Measurements from ENCODE around the gene KLK10. TPM values are rescaled to one million over a fixed set of nuclear protein-coding genes. Genes with fewer than 3 reads are reported as not detected.

The KLK10 gene
- total RNA-seq: not detected in 2 replicates

GRCh38 chr19:51019544-51019925 lies at the start of gene KLK10:
KLK10 (minus strand) TSS chr19:51019709; CDS start chr19:51019130, 579 bp downstream.

GRCh38 chr19:51064534-51065220 lies 45.2 kb upstream of the KLK10 start, which contains the start of gene KLK13:
KLK13 (minus strand) TSS chr19:51065092; CDS start chr19:51065067, 25 bp downstream.

GRCh38 chr19:51034704-51035103 lies 15.2 kb upstream of the KLK10 start, which contains the start of gene KLK12:
KLK12 (minus strand) TSS chr19:51035002; CDS start chr19:51034621, 381 bp downstream.

GRCh38 chr19:51026554-51026831 lies 7.0 kb upstream of the KLK10 start, which contains the start of gene KLK11:
KLK11 (minus strand) TSS chr19:51026616; CDS start chr19:51025631, 985 bp downstream.

GRCh38 chr19:51001515-51001914 lies 18.0 kb downstream of the KLK10 start, which contains the start of gene KLK8:
KLK8 (minus strand) TSS chr19:51001604; CDS start chr19:51001167, 437 bp downstream.

GRCh38 chr19:50983625-50984292 lies 35.8 kb downstream of the KLK10 start, which contains the start of gene KLK7:
KLK7 (minus strand) TSS chr19:50983917; CDS start chr19:50982399, 1,518 bp downstream.

GRCh38 chr19:50969413-50969760 lies 50.1 kb downstream of the KLK10 start, which contains the start of gene KLK6:
KLK6 (minus strand) TSS chr19:50969591; CDS start chr19:50968104, 1,487 bp downstream.

Other genes starting within 250 kb of the KLK10 start
- gene GPR32, start 249.2 kb downstream of the KLK10 start, total RNA-seq: not detected in 2 replicates
- gene ACP4, start 229.3 kb downstream of the KLK10 start, total RNA-seq: not detected in 2 replicates
- gene KLK1, start 195.9 kb downstream of the KLK10 start, total RNA-seq: not detected in 2 replicates
- gene KLK15, start 186.1 kb downstream of the KLK10 start, total RNA-seq: not detected in 2 replicates
- gene KLK3, start 164.8 kb downstream of the KLK10 start, total RNA-seq: not detected in 2 replicates
- not detected in 2 replicates for gene KLK2, start 146.3 kb downstream of the KLK10 start, total RNA-seq
- gene KLK4, start 108.3 kb downstream of the KLK10 start, total RNA-seq: not detected in 2 replicates
- not detected in 2 replicates for gene KLK5, start 66.7 kb downstream of the KLK10 start, total RNA-seq
- gene KLK6, start 50.1 kb downstream of the KLK10 start, total RNA-seq: not detected in 2 replicates
- not detected in 2 replicates for gene KLK7, start 35.8 kb downstream of the KLK10 start, total RNA-seq
- not detected in 2 replicates for gene KLK8, start 18.1 kb downstream of the KLK10 start, total RNA-seq
- not detected in 2 replicates for gene KLK11, start 6.9 kb upstream of the KLK10 start, total RNA-seq
- not detected in 2 replicates for gene KLK12, start 15.3 kb upstream of the KLK10 start, total RNA-seq
- gene KLK13, start 45.4 kb upstream of the KLK10 start, total RNA-seq: not detected in 2 replicates
- not detected in 2 replicates for gene KLK14, start 63.2 kb upstream of the KLK10 start, total RNA-seq
- 3.8 and 5.5 TPM in 2 replicates for gene CTU1, start 88.7 kb upstream of the KLK10 start, total RNA-seq
- 0.09 TPM in 1 of 2 replicates, not detected in the other for gene SIGLEC9, start 105.2 kb upstream of the KLK10 start, total RNA-seq
- gene SIGLEC7, start 122.6 kb upstream of the KLK10 start, total RNA-seq: 0.09 TPM in 1 of 2 replicates, not detected in the other
- not detected in 2 replicates for gene CD33, start 205.4 kb upstream of the KLK10 start, total RNA-seq
- not detected in 2 replicates for gene SIGLECL1, start 231.4 kb upstream of the KLK10 start, total RNA-seq

All from smooth muscle cell of bladder (primary cell).